K562 (cell line): ENCODE results near the gene RIMOC1. TPM values are rescaled to one million over a fixed set of nuclear protein-coding genes. Genes with fewer than 3 reads are reported as not detected.

Source experiments
- ADNP ChIP-seq: fragments of 200-800 bp; sonication (Bioruptor generic); IDR thresholded peaks from 2 replicates; pipeline ENCODE4 v1.6.1; 2016; ENCODE audit warnings: missing genetic modification characterization, missing compliant biosample characterization
- ELF1 ChIP-seq: fragments of 200-800 bp; sonication (Bioruptor generic); IDR thresholded peaks from 2 replicates; pipeline ENCODE4 v1.6.1; 2016; ENCODE audit warnings: missing genetic modification characterization, missing compliant biosample characterization
- FOXP1 ChIP-seq: sonication (generic); formaldehyde crosslinking; IDR thresholded peaks from 2 replicates; pipeline ENCODE4 v1.8.0; 2022; ENCODE audit warnings: mild to moderate bottlenecking, missing genetic modification reagents
- HBP1 ChIP-seq: fragments of 450-650 bp; formaldehyde crosslinking; IDR thresholded peaks from 2 replicates; pipeline ENCODE4 v1.4.0; 2022; ENCODE audit warnings: missing genetic modification characterization
- MBD1 ChIP-seq: fragments of 250-450 bp; sonication (Bioruptor Pico); IDR thresholded peaks from 2 replicates; pipeline ENCODE4 v1.8.0; 2022; ENCODE audit warnings: inconsistent platforms
- MEIS2 ChIP-seq: fragments of 450-650 bp; IDR thresholded peaks from 2 replicates; pipeline ENCODE4 v1.6.1; 2014; ENCODE audit warnings: mild to moderate bottlenecking; ENCODE audit not compliant: partially characterized antibody
- MITF ChIP-seq: IDR thresholded peaks from 2 replicates; pipeline ENCODE4 v1.6.1; 2014; ENCODE audit warnings: antibody characterized with exemption
- PTRF ChIP-seq: fragments of 450-650 bp; IDR thresholded peaks from 2 replicates; pipeline ENCODE4 v1.6.1; 2016; ENCODE audit warnings: mild to moderate bottlenecking, missing genetic modification characterization, missing compliant biosample characterization
- RUNX1 ChIP-seq: sonication (generic); IDR thresholded peaks from 2 replicates; pipeline ENCODE4 v1.6.1; 2016; ENCODE audit warnings: antibody characterized with exemption, low read depth
- SMARCC2 ChIP-seq: fragments of 450-650 bp; IDR thresholded peaks from 2 replicates; pipeline ENCODE4 v1.6.1; 2017; ENCODE audit warnings: antibody characterized with exemption, moderate library complexity, mild to moderate bottlenecking, low read depth
- SP1 ChIP-seq: sonication (generic); formaldehyde crosslinking; IDR thresholded peaks from 2 replicates; pipeline ENCODE4 v1.8.1; 2022; ENCODE audit warnings: mild to moderate bottlenecking, missing genetic modification reagents
- TAF9B ChIP-seq: fragments of 450-650 bp; IDR thresholded peaks from 2 replicates; pipeline ENCODE4 v1.6.1; 2018; ENCODE audit warnings: mild to moderate bottlenecking; ENCODE audit not compliant: partially characterized antibody
- ZBTB17 ChIP-seq: fragments of 450-650 bp; formaldehyde crosslinking; IDR thresholded peaks from 2 replicates; pipeline ENCODE4 v1.4.0; 2020; ENCODE audit warnings: mild to moderate bottlenecking
- ZNF197 ChIP-seq: fragments of 200-800 bp; sonication (Bioruptor generic); IDR thresholded peaks from 2 replicates; pipeline ENCODE4 v1.6.1; 2016; ENCODE audit warnings: low read depth, missing genetic modification characterization, missing compliant biosample characterization
- ZNF586 ChIP-seq: fragments of 450-650 bp; formaldehyde crosslinking; conservative IDR thresholded peaks from 2 replicates; pipeline ENCODE4 v1.4.0; 2020; ENCODE audit warnings: mild to moderate bottlenecking, moderate library complexity
- polyA plus RNA-seq, 8 experiments: library from polyadenylated mRNA; depleted of rRNA in 4 of 8; stranded (reverse) in 5 of 8; unstranded in 3 of 8; fragments of >200 nt; fragmentation: Nextera tagmentation in 2 of 8; fragmentation: Illumina TruSeq in 1 of 8; extraction: Ambion mirVana in 2 of 8; extraction: Trizol in 1 of 8; gene quantifications; 2 replicates each; pipeline versions ENCODE4 v1.2.1 to v1.2.3, GENCODE V29; 2011 to 2014; ENCODE audit warnings: inconsistent platforms in 1 of 8, missing spikeins in 1 of 8
- total RNA-seq, 7 experiments: library from RNA; depleted of rRNA in 6 of 7; stranded (reverse); fragments of >200 nt in 6 of 7; fragmentation: Illumina TruSeq in 2 of 7; extraction: Trizol in 2 of 7; gene quantifications; 2 replicates each; pipeline versions ENCODE4 v1.2.1 to v1.2.3, GENCODE V29; 2011 to 2021; ENCODE audit warnings: low replicate concordance in 1 of 7
- TF ChIP-seq, protein P1 (sequence below): fragments of 250-450 bp; sonication (Bioruptor Pico); IDR thresholded peaks from 2 replicates; pipeline ENCODE4 v1.8.0; 2021; ENCODE audit warnings: borderline replicate concordance, mild to moderate bottlenecking, moderate library complexity; ENCODE audit not compliant: poor library complexity, severe bottlenecking
- TF ChIP-seq, protein P2 (sequence below), 3 experiments: fragments of 200-800 bp in 1 of 3; sonication (Bioruptor generic) in 1 of 3; sonication (generic) in 1 of 3; formaldehyde crosslinking in 1 of 3; IDR thresholded peaks; 2 replicates each; pipeline versions ENCODE4 v1.6.1 to v1.8.0; 2016 to 2022; ENCODE audit warnings: mild to moderate bottlenecking in 2 of 3, missing compliant biosample characterization in 2 of 3, missing genetic modification characterization in 2 of 3, missing genetic modification reagents in 1 of 3
- TF ChIP-seq, protein P3 (sequence below), 2 experiments: fragments of 450-650 bp; conservative IDR thresholded peaks; 2 replicates each; pipeline ENCODE4 v1.6.1; 2017; ENCODE audit warnings: mild to moderate bottlenecking in 2 of 2, moderate library complexity in 2 of 2

RIMOC1 gene
- total and polyA plus RNA-seq, 9 of the 15 experiments (the other 6 are each of a cell fraction or from before 2014, with no cell fraction given) = 11.6 to 63.1 (median 30.8) TPM

GRCh38 chr5:41903892-41904799, at the start of gene RIMOC1 (continued):
- TF ChIP-seq ZNF586 (CRISPR knock-in tag) = no peak
- no peak for TF ChIP-seq PTRF
- peak; percentile 81 for TF ChIP-seq MEIS2
- no peak; the same call in none of the 2 replicates for TF ChIP-seq ZBTB17 (CRISPR knock-in tag)
- peak; percentile 95 for TF ChIP-seq ELF1
- peak; percentile 96 for TF ChIP-seq SP1 (CRISPR knock-in tag)
- peak; percentile 100 for TF ChIP-seq TAF9B
- peak; percentile 97 for TF ChIP-seq MITF
- TF ChIP-seq ZNF197 (CRISPR knock-in tag) = no peak
- TF ChIP-seq FOXP1 (CRISPR knock-in tag) = peak; percentile 94; the same call in 1 of the 2 replicates
- TF ChIP-seq, protein P1, sequence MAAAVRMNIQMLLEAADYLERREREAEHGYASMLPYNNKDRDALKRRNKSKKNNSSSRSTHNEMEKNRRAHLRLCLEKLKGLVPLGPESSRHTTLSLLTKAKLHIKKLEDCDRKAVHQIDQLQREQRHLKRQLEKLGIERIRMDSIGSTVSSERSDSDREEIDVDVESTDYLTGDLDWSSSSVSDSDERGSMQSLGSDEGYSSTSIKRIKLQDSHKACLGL (CRISPR knock-in tag) = peak; percentile 28
- TF ChIP-seq HBP1 = peak; percentile 87; the same call in 1 of the 2 replicates
- peak; percentile 17; the same call in 1 of the 2 replicates for TF ChIP-seq SMARCC2
- no peak for TF ChIP-seq RUNX1
- TF ChIP-seq, protein P2, sequence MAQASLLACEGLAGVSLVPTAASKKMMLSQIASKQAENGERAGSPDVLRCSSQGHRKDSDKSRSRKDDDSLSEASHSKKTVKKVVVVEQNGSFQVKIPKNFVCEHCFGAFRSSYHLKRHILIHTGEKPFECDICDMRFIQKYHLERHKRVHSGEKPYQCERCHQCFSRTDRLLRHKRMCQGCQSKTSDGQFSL (CRISPR knock-in tag; IDR thresholded peaks at IDR 0.05) = peak; percentile 41; the same call in 1 of the 2 replicates
- TF ChIP-seq, protein P2 (tag; IDR thresholded peaks at IDR 0.05) = no peak
- no peak for TF ChIP-seq MBD1 (CRISPR knock-in tag)
- TF ChIP-seq ADNP (tag) = no peak
- TF ChIP-seq, protein P3, sequence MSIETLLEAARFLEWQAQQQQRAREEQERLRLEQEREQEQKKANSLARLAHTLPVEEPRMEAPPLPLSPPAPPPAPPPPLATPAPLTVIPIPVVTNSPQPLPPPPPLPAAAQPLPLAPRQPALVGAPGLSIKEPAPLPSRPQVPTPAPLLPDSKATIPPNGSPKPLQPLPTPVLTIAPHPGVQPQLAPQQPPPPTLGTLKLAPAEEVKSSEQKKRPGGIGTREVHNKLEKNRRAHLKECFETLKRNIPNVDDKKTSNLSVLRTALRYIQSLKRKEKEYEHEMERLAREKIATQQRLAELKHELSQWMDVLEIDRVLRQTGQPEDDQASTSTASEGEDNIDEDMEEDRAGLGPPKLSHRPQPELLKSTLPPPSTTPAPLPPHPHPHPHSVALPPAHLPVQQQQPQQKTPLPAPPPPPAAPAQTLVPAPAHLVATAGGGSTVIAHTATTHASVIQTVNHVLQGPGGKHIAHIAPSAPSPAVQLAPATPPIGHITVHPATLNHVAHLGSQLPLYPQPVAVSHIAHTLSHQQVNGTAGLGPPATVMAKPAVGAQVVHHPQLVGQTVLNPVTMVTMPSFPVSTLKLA (conservative IDR thresholded peaks at IDR 0.05) = peak; percentile 98 to 99
